Epithelial cell of proximal tubule (primary cell): ENCODE results near the gene CAPZB. TPM values are rescaled to one million over a fixed set of nuclear protein-coding genes. Genes with fewer than 3 reads are reported as not detected.

Experiments used
- DNase-seq: peaks from one replicate; pipeline ENCODE4 v3.0.0-alpha.2; 2011; ENCODE audit warnings: low read depth
- H3K4me3 ChIP-seq: 2 replicates; pipeline ENCODE4 v1.5.1; 2011; ENCODE audit warnings: low read depth, mild to moderate bottlenecking, low read length
- total RNA-seq: library from RNA; depleted of rRNA; stranded (reverse); fragments of >200 nt; gene quantifications from 2 replicates; pipeline ENCODE4 v1.2.3, GENCODE V29; 2015
- TF ChIP-seq, protein P1 (sequence below): conservative IDR thresholded peaks from 2 replicates; pipeline ENCODE4 v1.5.1; 2012; ENCODE audit warnings: low read depth, mild to moderate bottlenecking, low read length

Gene CAPZB
- total RNA-seq, 1 donor from 2014 or later: 74.9 TPM

DNA sequence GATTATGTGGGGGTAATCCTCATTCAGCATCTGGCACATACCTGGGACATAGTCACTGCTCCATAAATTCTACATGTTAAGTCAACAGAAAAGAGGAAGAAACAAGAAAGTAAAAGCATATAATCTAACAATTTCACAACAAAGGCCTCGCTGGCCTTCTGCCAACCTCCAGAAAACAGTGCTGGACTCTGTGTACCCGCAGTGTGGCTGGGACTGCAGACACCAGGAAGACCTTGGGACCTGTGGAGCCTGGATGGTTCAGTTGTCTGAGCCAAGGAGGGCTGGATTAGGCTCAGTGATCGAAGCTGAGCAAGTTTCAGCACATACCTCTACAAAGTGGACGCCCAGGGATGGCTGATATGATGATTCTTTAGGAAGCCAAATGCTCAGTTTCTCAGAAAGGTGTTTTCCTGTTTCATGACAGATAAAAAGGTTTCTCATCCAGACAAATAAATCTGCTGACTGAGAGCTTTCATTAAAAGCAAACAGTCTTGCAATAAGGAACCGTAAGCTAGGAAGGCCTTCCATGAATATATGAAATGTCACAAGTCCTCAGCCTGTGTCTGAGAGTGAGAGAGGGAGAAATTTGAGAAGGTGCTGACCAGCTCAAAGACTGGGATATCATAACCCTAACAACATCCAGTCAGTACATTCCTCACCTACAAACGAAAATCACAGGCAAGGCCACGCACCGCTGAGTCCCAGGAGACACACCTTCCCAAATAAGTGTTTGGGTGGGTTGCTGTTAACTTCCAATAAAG, 48.4 kb downstream of the CAPZB start:
- TF ChIP-seq, protein P1, sequence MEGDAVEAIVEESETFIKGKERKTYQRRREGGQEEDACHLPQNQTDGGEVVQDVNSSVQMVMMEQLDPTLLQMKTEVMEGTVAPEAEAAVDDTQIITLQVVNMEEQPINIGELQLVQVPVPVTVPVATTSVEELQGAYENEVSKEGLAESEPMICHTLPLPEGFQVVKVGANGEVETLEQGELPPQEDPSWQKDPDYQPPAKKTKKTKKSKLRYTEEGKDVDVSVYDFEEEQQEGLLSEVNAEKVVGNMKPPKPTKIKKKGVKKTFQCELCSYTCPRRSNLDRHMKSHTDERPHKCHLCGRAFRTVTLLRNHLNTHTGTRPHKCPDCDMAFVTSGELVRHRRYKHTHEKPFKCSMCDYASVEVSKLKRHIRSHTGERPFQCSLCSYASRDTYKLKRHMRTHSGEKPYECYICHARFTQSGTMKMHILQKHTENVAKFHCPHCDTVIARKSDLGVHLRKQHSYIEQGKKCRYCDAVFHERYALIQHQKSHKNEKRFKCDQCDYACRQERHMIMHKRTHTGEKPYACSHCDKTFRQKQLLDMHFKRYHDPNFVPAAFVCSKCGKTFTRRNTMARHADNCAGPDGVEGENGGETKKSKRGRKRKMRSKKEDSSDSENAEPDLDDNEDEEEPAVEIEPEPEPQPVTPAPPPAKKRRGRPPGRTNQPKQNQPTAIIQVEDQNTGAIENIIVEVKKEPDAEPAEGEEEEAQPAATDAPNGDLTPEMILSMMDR: no peak
- no peak for DNase-seq
- H3K4me3 ChIP-seq: no peak overlapping the region

GRCh38 chr1:19435851-19436455, 49.4 kb downstream of the CAPZB start:
- H3K4me3 ChIP-seq: no peak overlapping the region
- no peak for DNase-seq
- TF ChIP-seq, protein P1: no peak

DNA sequence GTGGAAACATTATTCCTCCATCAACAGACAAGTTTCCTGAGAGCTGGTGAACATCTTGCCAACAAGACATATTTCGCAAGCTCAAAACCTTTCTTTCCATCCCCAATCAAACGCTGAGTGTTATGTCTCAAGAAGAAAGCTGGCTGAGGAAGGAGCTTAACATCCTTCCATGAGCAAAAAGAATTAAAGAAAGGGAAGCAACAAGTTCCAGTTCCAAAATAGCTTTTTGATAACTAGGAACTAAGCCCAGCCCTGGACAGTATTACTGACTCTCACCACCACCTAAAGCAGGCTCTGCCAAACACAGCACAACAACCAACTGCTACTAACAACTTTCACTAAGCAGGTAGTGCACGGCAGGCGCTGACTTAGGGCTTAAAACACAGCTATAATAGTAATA, 50.2 kb downstream of the CAPZB start:
- no peak for DNase-seq
- H3K4me3 ChIP-seq: no peak overlapping the region
- TF ChIP-seq, protein P1: no peak

DNA sequence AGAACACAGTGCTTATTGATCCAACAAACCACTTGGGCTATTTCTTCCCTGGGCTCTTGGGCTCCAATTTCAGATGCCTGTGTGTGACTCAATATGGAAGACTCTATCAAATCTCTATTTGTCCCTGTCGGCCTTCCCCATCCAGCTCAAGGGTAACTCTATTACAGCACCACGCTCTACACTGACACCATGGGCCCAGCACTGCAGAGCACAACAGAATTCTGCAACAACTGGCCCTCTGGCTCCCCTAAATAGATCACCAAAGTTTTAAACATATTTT, 51.7 kb downstream of the CAPZB start:
- TF ChIP-seq, protein P1: no peak
- no peak overlapping the region for H3K4me3 ChIP-seq
- DNase-seq: no peak

DNA sequence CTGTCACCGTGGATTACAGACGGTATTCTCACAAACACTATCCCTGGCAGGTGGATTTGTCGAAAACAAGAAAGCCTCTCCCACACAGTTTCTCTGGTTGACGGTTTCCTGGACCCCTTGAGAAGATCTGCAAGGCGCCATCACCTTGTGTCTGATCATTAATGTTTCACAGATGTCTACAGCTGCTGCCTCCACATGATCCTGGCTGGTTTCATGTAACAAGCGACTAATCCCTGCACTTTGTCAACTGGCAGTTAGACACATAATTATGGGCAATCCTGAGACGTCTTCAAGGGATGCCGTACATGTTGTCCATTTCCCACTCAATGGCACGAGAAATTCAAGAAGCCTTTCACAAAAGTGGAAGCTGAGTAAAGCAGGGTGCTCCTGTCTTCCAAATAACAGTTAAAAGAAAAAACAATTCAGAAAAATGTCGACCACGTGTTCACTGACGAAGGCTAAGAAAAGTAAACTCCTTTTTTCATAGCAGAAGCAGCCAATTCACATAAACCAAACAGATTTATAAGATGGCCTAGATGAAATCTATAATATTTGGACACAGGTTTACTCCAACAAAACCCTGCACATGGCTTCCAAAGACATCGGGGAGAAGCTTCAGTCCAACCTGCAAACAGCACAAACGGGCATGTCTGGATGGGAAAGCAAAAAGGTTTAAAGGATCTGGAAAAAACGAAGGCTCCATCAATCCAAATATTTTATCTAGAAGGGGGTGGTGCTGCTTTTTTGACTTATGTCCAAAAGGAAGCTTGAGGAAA, 52.2 kb downstream of the CAPZB start:
- no peak overlapping the region for H3K4me3 ChIP-seq
- TF ChIP-seq, protein P1: no peak
- no peak for DNase-seq

DNA sequence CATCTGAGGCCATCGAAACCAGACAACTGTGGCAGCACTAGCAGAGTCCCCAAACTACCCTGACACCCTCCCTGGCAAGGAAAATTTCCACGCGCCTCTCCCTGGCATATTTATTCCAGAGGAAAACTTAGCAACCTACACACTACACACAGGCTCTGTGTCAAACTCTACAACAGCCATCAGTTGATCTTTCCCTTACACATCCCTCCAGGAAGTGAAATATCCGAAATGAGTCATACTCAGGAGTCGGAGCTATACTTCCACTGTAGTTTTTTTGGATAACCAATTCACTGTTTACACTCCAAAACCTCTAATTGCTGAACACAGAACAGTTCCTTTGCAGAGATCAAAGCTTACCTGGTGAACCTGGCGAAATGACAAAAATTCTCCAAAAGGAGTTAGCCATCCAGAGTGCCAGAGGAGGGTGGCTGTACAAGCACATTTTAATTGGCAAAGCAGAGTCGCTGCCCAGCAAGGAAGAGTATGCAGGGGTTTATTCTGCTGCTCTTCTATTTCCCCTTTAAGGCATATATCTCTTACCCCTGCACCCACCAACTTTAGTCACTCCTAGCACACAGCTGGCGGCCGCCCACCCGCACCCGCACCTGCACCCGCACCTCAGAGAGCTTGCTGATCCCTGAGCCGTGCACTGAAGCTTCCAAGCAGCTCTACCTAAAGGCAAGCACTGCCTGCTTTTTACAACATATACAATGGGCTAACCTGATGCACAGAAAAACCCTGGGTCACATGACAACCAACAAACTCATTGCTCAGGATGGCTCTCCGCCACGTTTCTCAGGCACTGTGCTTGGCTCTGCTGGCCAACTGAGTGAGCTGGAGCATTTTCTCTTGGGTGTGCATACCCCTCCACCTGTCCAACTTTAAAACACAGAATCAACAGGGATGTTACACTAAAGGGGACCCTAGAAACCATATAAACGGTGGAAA, 54.9 kb downstream of the CAPZB start:
- DNase-seq: no peak
- TF ChIP-seq, protein P1: no peak
- no peak overlapping the region for H3K4me3 ChIP-seq
